B cell (primary cell): ENCODE data around the gene SLC25A48.

Source experiments
- CTCF ChIP-seq: fragments of 200-600 bp; IDR thresholded peaks from one replicate; pipeline ENCODE4 v1.8.0; 2022; ENCODE audit warnings: antibody characterized with exemption, mild to moderate bottlenecking
- EZH2 ChIP-seq: IDR thresholded peaks from 2 replicates; pipeline ENCODE4 v1.6.1; 2012; ENCODE audit warnings: borderline replicate concordance, low read depth, mild to moderate bottlenecking, moderate library complexity, low read length; ENCODE audit not compliant: insufficient read depth, poor library complexity, severe bottlenecking

- no peak for TF ChIP-seq CTCF
- TF ChIP-seq EZH2: no peak
These were observed 9.9 kb upstream of the SLC25A48 start for GRCh38 chr5:135824541-135825041.
